ENCODE measurements around the gene GNAQ.

Gene GNAQ

GRCh38 chr9:77712533-77713130 lies 319.0 kb downstream of the GNAQ start:
- no peak overlapping the region for H3K9ac ChIP-seq (ENCODE audit: low read depth, low read length)
- no peak overlapping the region for H3K27ac ChIP-seq (ENCODE audit: low read length)
- H3K9me3 ChIP-seq (ENCODE audit: insufficient read depth, low read length, severe bottlenecking) = no peaks in the 10 kb centered on the region
- ATAC-seq (ENCODE audit: insufficient read depth, low read depth) (no peak), DNase-seq (no peak)
- H3K4me2 ChIP-seq (ENCODE audit: insufficient read depth, low read length) = no peak overlapping the region
- no peaks in the 10 kb centered on the region for H3K79me2 ChIP-seq (ENCODE audit: insufficient read depth, low read length)
- no peak overlapping the region for H3K4me3 ChIP-seq (ENCODE audit: low read depth in 1 of 2, low read length in 2 of 2)
- H4K20me1 ChIP-seq (ENCODE audit: insufficient read depth, low read length) = no peaks in the 10 kb centered on the region
- no peaks in the 10 kb centered on the region for H3K27me3 ChIP-seq (ENCODE audit: insufficient read depth, low read length, poor library complexity)
- peaks cover 4% of the 10 kb centered on the region; the same call in 1 of the 2 replicates for H3K4me1 ChIP-seq (ENCODE audit: insufficient read depth, low read length)
- no peaks in the 10 kb centered on the region for H3K36me3 ChIP-seq (ENCODE audit: insufficient read depth, low read length)
- no peak overlapping the region for H2AFZ ChIP-seq (ENCODE audit: low read depth, low read length)
- TF ChIP-seq CTCF (IDR thresholded peaks at IDR 0.05; ENCODE audit: borderline replicate concordance, extremely low read depth, low read length, poor library complexity, severe bottlenecking) = no peak
- TF ChIP-seq EZH2 (IDR thresholded peaks at IDR 0.05; ENCODE audit: borderline replicate concordance, low read depth, low read length, severe bottlenecking) = no peak

GRCh38 chr9:77710965-77711648 lies 320.5 kb downstream of the GNAQ start:
- H3K4me1 ChIP-seq (ENCODE audit: insufficient read depth, low read length) = peaks cover 4% of the 10 kb centered on the region; the same call in 1 of the 2 replicates
- H3K27me3 ChIP-seq (ENCODE audit: insufficient read depth, low read length, poor library complexity) = no peaks in the 10 kb centered on the region
- H3K4me3 ChIP-seq (ENCODE audit: low read depth in 1 of 2, low read length in 2 of 2) = no peak overlapping the region
- no peak for DNase-seq
- H3K36me3 ChIP-seq (ENCODE audit: insufficient read depth, low read length) = no peaks in the 10 kb centered on the region
- no peaks in the 10 kb centered on the region for H3K79me2 ChIP-seq (ENCODE audit: insufficient read depth, low read length)
- ATAC-seq (ENCODE audit: insufficient read depth, low read depth) = no peak
- no peak overlapping the region for H3K9ac ChIP-seq (ENCODE audit: low read depth, low read length)
- TF ChIP-seq CTCF (IDR thresholded peaks at IDR 0.05; ENCODE audit: borderline replicate concordance, extremely low read depth, low read length, poor library complexity, severe bottlenecking) = no peak
- TF ChIP-seq EZH2 (IDR thresholded peaks at IDR 0.05; ENCODE audit: borderline replicate concordance, low read depth, low read length, severe bottlenecking) = no peak
- no peaks in the 10 kb centered on the region for H4K20me1 ChIP-seq (ENCODE audit: insufficient read depth, low read length)
- H3K9me3 ChIP-seq (ENCODE audit: insufficient read depth, low read length, severe bottlenecking) = no peaks in the 10 kb centered on the region
- no peak overlapping the region for H2AFZ ChIP-seq (ENCODE audit: low read depth, low read length)
- no peak overlapping the region for H3K4me2 ChIP-seq (ENCODE audit: insufficient read depth, low read length)
- no peak overlapping the region for H3K27ac ChIP-seq (ENCODE audit: low read length)

- TF ChIP-seq CTCF (IDR thresholded peaks at IDR 0.05; ENCODE audit: borderline replicate concordance, extremely low read depth, low read length, poor library complexity, severe bottlenecking) = no peak
- no peak for TF ChIP-seq EZH2 (IDR thresholded peaks at IDR 0.05; ENCODE audit: borderline replicate concordance, low read depth, low read length, severe bottlenecking)
- ATAC-seq (ENCODE audit: insufficient read depth, low read depth) = no peak
Observed at GRCh38 chr9:77710316-77710715, 321.3 kb downstream of the GNAQ start.

More at GRCh38 chr9:77710316-77710715, 321.3 kb downstream of the GNAQ start:
- Histone ChIP-seq H3K4me1 (ENCODE audit: insufficient read depth, low read length) (peaks cover 4% of the 10 kb centered on the region; the same call in 1 of the 2 replicates), H3K4me3 (ENCODE audit: low read depth in 1 of 2, low read length in 2 of 2) (no peak overlapping the region), H3K9me3 (ENCODE audit: insufficient read depth, low read length, severe bottlenecking) (no peaks in the 10 kb centered on the region), H3K36me3 (ENCODE audit: insufficient read depth, low read length) (no peaks in the 10 kb centered on the region), H3K27ac (ENCODE audit: low read length) (no peak overlapping the region), H3K27me3 (ENCODE audit: insufficient read depth, low read length, poor library complexity) (no peaks in the 10 kb centered on the region), H3K4me2 (ENCODE audit: insufficient read depth, low read length) (no peak overlapping the region), H3K79me2 (ENCODE audit: insufficient read depth, low read length) (no peaks in the 10 kb centered on the region), H4K20me1 (ENCODE audit: insufficient read depth, low read length) (no peaks in the 10 kb centered on the region), H3K9ac (ENCODE audit: low read depth, low read length) (no peak overlapping the region), H2AFZ (ENCODE audit: low read depth, low read length) (no peak overlapping the region)
- DNase-seq = no peak

Measured in DND-41 (cell line).